Fibroblast of lung (primary cell): ENCODE data around the gene CEP290. TPM values are rescaled to one million over a fixed set of nuclear protein-coding genes. Genes with fewer than 3 reads are reported as not detected.

Experiments used
- DNase-seq, 2 donors: peaks; one replicate each; pipeline versions ENCODE4 v3.0.0 to v3.0.0-alpha.2; 2010; ENCODE audit warnings: low read depth in 2 of 2
- H2AFZ ChIP-seq: 2 replicates; pipeline ENCODE4 v1.5.1; 2012; ENCODE audit warnings: low read length, control low read depth, inconsistent platforms
- H3K27ac ChIP-seq: 2 replicates; pipeline ENCODE4 v1.5.1; 2011; ENCODE audit warnings: low read length, control low read depth; ENCODE audit not compliant: insufficient read depth
- H3K27me3 ChIP-seq: 2 replicates; pipeline ENCODE4 v1.5.1; 2011; ENCODE audit warnings: mild to moderate bottlenecking, low read length; ENCODE audit not compliant: control insufficient read depth, insufficient read depth
- H3K36me3 ChIP-seq: 2 replicates; pipeline ENCODE4 v1.5.1; 2011; ENCODE audit warnings: low read length; ENCODE audit not compliant: control insufficient read depth, insufficient read depth
- H3K4me1 ChIP-seq: 2 replicates; pipeline ENCODE4 v1.5.1; 2011; ENCODE audit warnings: low read length; ENCODE audit not compliant: control insufficient read depth, insufficient read depth; ENCODE audit errors: extremely low read depth
- H3K4me2 ChIP-seq: 2 replicates; pipeline ENCODE4 v1.5.1; 2011; ENCODE audit warnings: low read length, control low read depth; ENCODE audit not compliant: insufficient read depth; ENCODE audit errors: extremely low read depth
- H3K4me3 ChIP-seq, 4 experiments: fragments of 200-600 bp in 1 of 4; sonication (generic) in 1 of 4; replicated peaks in 1 of 4; 2 replicates each; pipeline ENCODE4 v1.5.1; 2011 to 2016; ENCODE audit warnings: low read length in 4 of 4, low read depth in 3 of 4, mild to moderate bottlenecking in 3 of 4, control low read depth in 2 of 4, inconsistent platforms in 1 of 4, mixed read lengths in 1 of 4; ENCODE audit not compliant: insufficient read depth in 1 of 4; ENCODE audit errors: control extremely low read depth in 1 of 4
- H3K79me2 ChIP-seq: 2 replicates; pipeline ENCODE4 v1.5.1; 2012; ENCODE audit warnings: mild to moderate bottlenecking, low read length, inconsistent platforms; ENCODE audit not compliant: control insufficient read depth, insufficient read depth
- H3K9ac ChIP-seq: 2 replicates; pipeline ENCODE4 v1.5.1; 2011; ENCODE audit warnings: mild to moderate bottlenecking, low read length, control low read depth; ENCODE audit not compliant: insufficient read depth
- H3K9me3 ChIP-seq: 2 replicates; pipeline ENCODE4 v1.5.1; 2012; ENCODE audit warnings: low read depth, low read length; ENCODE audit not compliant: control insufficient read depth, insufficient read depth
- H4K20me1 ChIP-seq: 2 replicates; pipeline ENCODE4 v1.5.1; 2011; ENCODE audit warnings: low read length; ENCODE audit not compliant: control insufficient read depth, insufficient read depth; ENCODE audit errors: extremely low read depth
- CTCF ChIP-seq, 2 donors: IDR thresholded peaks in 1 of 2; conservative IDR thresholded peaks in 1 of 2; 1 replicate in 1 of 2; 2 replicates in 1 of 2; pipeline ENCODE4 v1.5.1; 2011 to 2012; ENCODE audit warnings: low read length in 2 of 2, control low read depth in 1 of 2, inconsistent platforms in 1 of 2, low read depth in 1 of 2, mild to moderate bottlenecking in 1 of 2
- EZH2 ChIP-seq: IDR thresholded peaks from 2 replicates; pipeline ENCODE4 v1.5.1; 2012; ENCODE audit warnings: low read length, control low read depth, mild to moderate bottlenecking; ENCODE audit errors: missing control alignments
- polyA plus RNA-seq, 2 donors: library from polyadenylated mRNA; depleted of rRNA in 1 of 2; stranded (reverse) in 1 of 2; unstranded in 1 of 2; fragments of >200 nt; gene quantifications; 2 replicates each; pipeline ENCODE4 v1.2.1, GENCODE V29; 2011 to 2012; ENCODE audit warnings: missing spikeins in 1 of 2
- total RNA-seq: library from RNA; depleted of rRNA; stranded (reverse); fragments of >200 nt; gene quantifications from 2 replicates; pipeline ENCODE4 v1.2.1, GENCODE V29; 2014

The CEP290 gene
- total and polyA plus RNA-seq, 2 donors (not counting 1 experiment from before 2014, with no cell fraction given) = 8.0 to 12.6 TPM

GRCh38 chr12:88108021-88108420 lies 33.9 kb downstream of the CEP290 start:
- TF ChIP-seq CTCF (conservative IDR thresholded peaks at IDR 0.05 in 1 of 2, IDR thresholded peaks at IDR 0.05 in 1 of 2; ENCODE audit: low read depth in 1 of 2, low read length in 2 of 2) (no peak), EZH2 (no peak)
- Histone ChIP-seq H3K4me3 (no peak overlapping the region), H3K9me3 (no peaks in the 10 kb centered on the region), H3K27ac (no peak overlapping the region), H2AFZ (no peak overlapping the region), H3K27me3 (no peaks in the 10 kb centered on the region), H4K20me1 (no peaks in the 10 kb centered on the region), H3K36me3 (peaks cover 1% of the 10 kb centered on the region), H3K79me2 (no peaks in the 10 kb centered on the region), H3K9ac (no peak overlapping the region), H3K4me1 (no peaks in the 10 kb centered on the region), H3K4me2 (no peak overlapping the region)
- peak; percentile 15 to 51 for DNase-seq

- H3K4me2 ChIP-seq = no peak overlapping the region
- H3K79me2 ChIP-seq = no peaks in the 10 kb centered on the region
- H3K27me3 ChIP-seq = no peaks in the 10 kb centered on the region
- H2AFZ ChIP-seq = no peak overlapping the region
- TF ChIP-seq EZH2 (no peak), CTCF (conservative IDR thresholded peaks at IDR 0.05 in 1 of 2, IDR thresholded peaks at IDR 0.05 in 1 of 2; ENCODE audit: low read depth in 1 of 2, low read length in 2 of 2) (no peak)
- no peak overlapping the region for H3K4me3 ChIP-seq
- peaks cover 4% of the 10 kb centered on the region for H3K36me3 ChIP-seq
- H4K20me1 ChIP-seq = no peaks in the 10 kb centered on the region
- H3K27ac ChIP-seq = no peak overlapping the region
- H3K4me1 ChIP-seq = no peaks in the 10 kb centered on the region
- no peaks in the 10 kb centered on the region for H3K9me3 ChIP-seq
- no peak for DNase-seq
- no peak overlapping the region for H3K9ac ChIP-seq
Observed at GRCh38 chr12:88093573-88093972, 48.3 kb downstream of the CEP290 start.

- Histone ChIP-seq H3K9ac (no peak overlapping the region), H3K36me3 (peaks cover 4% of the 10 kb centered on the region), H3K79me2 (no peaks in the 10 kb centered on the region), H3K4me3 (no peak overlapping the region), H3K27ac (no peak overlapping the region), H3K4me1 (no peaks in the 10 kb centered on the region), H4K20me1 (no peaks in the 10 kb centered on the region), H2AFZ (no peak overlapping the region), H3K27me3 (no peaks in the 10 kb centered on the region), H3K9me3 (no peaks in the 10 kb centered on the region), H3K4me2 (no peak overlapping the region)
- no peak for DNase-seq
- TF ChIP-seq EZH2 (no peak), CTCF (conservative IDR thresholded peaks at IDR 0.05 in 1 of 2, IDR thresholded peaks at IDR 0.05 in 1 of 2; ENCODE audit: low read depth in 1 of 2, low read length in 2 of 2) (no peak)
Observed at GRCh38 chr12:88092771-88093170, 49.1 kb downstream of the CEP290 start.
